A549 (cell line): Measurements from ENCODE around the gene D2HGDH. TPM values are rescaled to one million over a fixed set of nuclear protein-coding genes. Genes with fewer than 3 reads are reported as not detected.

Experiments
- ATAC-seq, 2 experiments: fragments of 200-7000 bp in 1 of 2; fragments of >200 bp in 1 of 2; cut with Nextera tagmentation in 1 of 2; cut with Tn5 transposase in 1 of 2; 3 replicates each; pipeline versions ENCODE4 v1.8.0 to v1.9.1; 2018 to 2020; ENCODE audit warnings: mild to moderate bottlenecking in 1 of 2, moderate library complexity in 1 of 2
- CTCF ChIA-PET: fragments of 300-600 bp; sonication (Branson Sonifier 250); formaldehyde crosslinking; extraction: SDS; loops from one replicate; lab custom pipeline; 2021; ENCODE audit warnings: antibody characterized with exemption, inconsistent platforms; lab: Yijun Ruan, JAX
- POLR2A ChIA-PET: fragments of 350-600 bp; formaldehyde crosslinking; extraction: SDS; loops from one replicate; lab custom pipeline; 2021; ENCODE audit warnings: antibody characterized with exemption, inconsistent platforms; lab: Yijun Ruan, JAX
- DNase-seq, 2 experiments: peaks; one replicate each; pipeline versions ENCODE4 v3.0.0 to v3.0.0-alpha.2; 2011 to 2016; ENCODE audit warnings: low read depth in 1 of 2, low spot score in 1 of 2
- FAIRE-seq: peaks from 2 replicates; lab custom pipeline; 2011; peaks lifted over from hg19 to GRCh38; lab: Jason Lieb, UNC
- H3K27ac ChIP-seq, 2 experiments: fragments of >200 bp; sonication (Bioruptor Twin); formaldehyde crosslinking; 3 replicates each; pipeline ENCODE4 v1.5.1; 2016 to 2017
- H3K4me1 ChIP-seq: fragments of >200 bp; sonication (Bioruptor Twin); formaldehyde crosslinking; 3 replicates; pipeline ENCODE4 v1.6.1; 2016
- H3K4me2 ChIP-seq: fragments of >200 bp; sonication (Bioruptor Twin); formaldehyde crosslinking; 3 replicates; pipeline ENCODE4 v1.6.1; 2016
- H3K4me3 ChIP-seq: fragments of >200 bp; sonication (Bioruptor Twin); formaldehyde crosslinking; 3 replicates; pipeline ENCODE4 v1.5.1; 2016
- H3K9me3 ChIP-seq: fragments of >200 bp; sonication (Bioruptor Twin); formaldehyde crosslinking; 3 replicates; pipeline ENCODE4 v1.6.1; 2016
- BCL3 ChIP-seq: fragments of >200 bp; sonication (Bioruptor Twin); formaldehyde crosslinking; IDR thresholded peaks from 3 replicates; pipeline ENCODE4 v1.6.1; 2016
- BHLHE40 ChIP-seq: IDR thresholded peaks from 2 replicates; pipeline ENCODE4 v1.6.1; 2012; ENCODE audit warnings: low read depth, low read length, inconsistent platforms
- CHD4 ChIP-seq: fragments of 200-600 bp; sonication (generic); IDR thresholded peaks from 2 replicates; pipeline ENCODE4 v1.6.1; 2016; ENCODE audit warnings: antibody characterized with exemption, mild to moderate bottlenecking, borderline replicate concordance
- CTCF ChIP-seq: fragments of >200 bp; sonication (Bioruptor Twin); formaldehyde crosslinking; IDR thresholded peaks from 3 replicates; pipeline ENCODE4 v1.5.1; 2016
- E2F6 ChIP-seq: IDR thresholded peaks from 2 replicates; pipeline ENCODE4 v1.6.1; 2012; ENCODE audit warnings: low read depth, borderline replicate concordance
- EHMT2 ChIP-seq: fragments of 200-600 bp; sonication (generic); IDR thresholded peaks from 2 replicates; pipeline ENCODE4 v1.6.1; 2016; ENCODE audit warnings: antibody characterized with exemption, low read depth, mild to moderate bottlenecking, moderate library complexity
- FOSB ChIP-seq: fragments of 250-450 bp; sonication (Bioruptor Pico); IDR thresholded peaks from 2 replicates; pipeline ENCODE4 v1.5.0; 2020; ENCODE audit warnings: mild to moderate bottlenecking, moderate library complexity
- HEYL ChIP-seq: fragments of 250-450 bp; sonication (Bioruptor Pico); IDR thresholded peaks from 2 replicates; pipeline ENCODE4 v1.8.0; 2021; ENCODE audit warnings: mild to moderate bottlenecking, moderate library complexity
- HOXB13 ChIP-seq: fragments of 250-450 bp; sonication (Bioruptor Pico); IDR thresholded peaks from 2 replicates; pipeline ENCODE4 v1.5.0; 2020; ENCODE audit warnings: low read depth, mild to moderate bottlenecking, moderate library complexity
- JUN ChIP-seq, 2 experiments: fragments of >200 bp; sonication (Bioruptor Twin); formaldehyde crosslinking; IDR thresholded peaks; 2 replicates in 1 of 2; 3 replicates in 1 of 2; pipeline ENCODE4 v1.6.1; 2016 to 2017
- KDM5A ChIP-seq: fragments of 200-600 bp; sonication (generic); IDR thresholded peaks from 2 replicates; pipeline ENCODE4 v1.6.1; 2016; ENCODE audit warnings: antibody characterized with exemption, mild to moderate bottlenecking
- MAFK ChIP-seq: fragments of 450-650 bp; IDR thresholded peaks from 2 replicates; pipeline ENCODE4 v1.6.1; 2014; ENCODE audit not compliant: partially characterized antibody
- MAX ChIP-seq: IDR thresholded peaks from 2 replicates; pipeline ENCODE4 v1.6.1; 2012
- MYC ChIP-seq: IDR thresholded peaks from 2 replicates; pipeline ENCODE4 v1.6.1; 2012; ENCODE audit warnings: mild to moderate bottlenecking, inconsistent platforms, low read length, improper control_type of control experiment, borderline replicate concordance
- NFE2L2 ChIP-seq: fragments of 150-350 bp; conservative IDR thresholded peaks from 2 replicates; pipeline ENCODE4 v1.6.1; 2014; ENCODE audit warnings: low read length
- PBX3 ChIP-seq: IDR thresholded peaks from 2 replicates; pipeline ENCODE4 v1.6.1; 2012
- PHF8 ChIP-seq: fragments of 200-600 bp; sonication (generic); IDR thresholded peaks from 2 replicates; pipeline ENCODE4 v1.6.1; 2016; ENCODE audit warnings: low read depth, mild to moderate bottlenecking, antibody characterized with exemption, moderate library complexity, borderline replicate concordance
- RAD21 ChIP-seq, 2 experiments: fragments of >200 bp in 1 of 2; sonication (Bioruptor Twin) in 1 of 2; formaldehyde crosslinking in 1 of 2; IDR thresholded peaks in 1 of 2; conservative IDR thresholded peaks in 1 of 2; 2 replicates in 1 of 2; 3 replicates in 1 of 2; pipeline ENCODE4 v1.6.1; 2012 to 2018; ENCODE audit warnings: inconsistent platforms in 1 of 2
- RFX5 ChIP-seq: fragments of 450-650 bp; IDR thresholded peaks from 2 replicates; pipeline ENCODE4 v1.7.1; 2014; ENCODE audit warnings: antibody characterized with exemption, mild to moderate bottlenecking, moderate library complexity
- RNF2 ChIP-seq: fragments of 200-600 bp; sonication (generic); IDR thresholded peaks from 2 replicates; pipeline ENCODE4 v1.6.1; 2016; ENCODE audit warnings: low read depth, mild to moderate bottlenecking, antibody characterized with exemption, moderate library complexity, borderline replicate concordance
- SREBF2 ChIP-seq: fragments of 450-650 bp; IDR thresholded peaks from 2 replicates; pipeline ENCODE4 v1.6.1; 2014; ENCODE audit warnings: mild to moderate bottlenecking, moderate library complexity
- TFCP2L1 ChIP-seq: fragments of 250-450 bp; sonication (Bioruptor Pico); IDR thresholded peaks from 2 replicates; pipeline ENCODE4 v1.5.0; 2021; ENCODE audit warnings: mild to moderate bottlenecking
- ZNF302 ChIP-seq: fragments of 250-450 bp; sonication (Bioruptor Pico); IDR thresholded peaks from 2 replicates; pipeline ENCODE4 v1.9.0; 2021; ENCODE audit warnings: inconsistent platforms, mild to moderate bottlenecking, moderate library complexity
- ZSCAN20 ChIP-seq: fragments of 250-450 bp; sonication (Bioruptor Pico); IDR thresholded peaks from 2 replicates; pipeline ENCODE4 v1.8.0; 2022; ENCODE audit warnings: mild to moderate bottlenecking, moderate library complexity
- WGBS: methylation state at CpG from one replicate; pipeline ENCODE4 v1.1.6; 2017; ENCODE audit errors: missing lambda C conversion rate; 5-methylcytosine and 5-hydroxymethylcytosine counted together
- polyA plus RNA-seq, 4 experiments: library from polyadenylated mRNA; depleted of rRNA in 3 of 4; stranded (reverse); fragments of >200 nt; fragmentation: RNase III in 1 of 4; extraction: RNeasy Plus Mini Kit Qiagen cat#74134 plus additional on column Dnase treatment in 1 of 4; gene quantifications; 2 replicates in 3 of 4; 3 replicates in 1 of 4; pipeline ENCODE4 v1.2.3, GENCODE V29; 2011 to 2017

Gene D2HGDH
- polyA plus RNA-seq, 2 of the 4 experiments (the other 2 are of a cell fraction) = 6.5 to 18.5 TPM

- WGBS = 91% methylated on average over 14 of the region's 24 CpGs
- DNase-seq = no peak
- H3K9me3 ChIP-seq = no peaks in the 10 kb centered on the region
- H3K4me2 ChIP-seq = no peak overlapping the region
- CTCF ChIA-PET = no interaction called here
- H3K4me3 ChIP-seq = no peak overlapping the region
- no peak for ATAC-seq
- TF ChIP-seq BHLHE40 (no peak), PBX3 (no peak), RAD21 (conservative IDR thresholded peaks at IDR 0.05 in 1 of 2, IDR thresholded peaks at IDR 0.05 in 1 of 2) (no peak), MYC (no peak), CHD4 (no peak), PHF8 (no peak), FOSB (CRISPR knock-in tag) (no peak), HEYL (CRISPR knock-in tag) (no peak), TFCP2L1 (CRISPR knock-in tag) (no peak), ZSCAN20 (CRISPR knock-in tag) (no peak), CTCF (no peak), EHMT2 (no peak), SREBF2 (no peak), E2F6 (no peak), BCL3 (no peak), MAFK (no peak), JUN (IDR thresholded peaks at IDR 0.05) (no peak)
- no peak for FAIRE-seq
- POLR2A ChIA-PET = no interaction called here
- H3K4me1 ChIP-seq = no peaks in the 10 kb centered on the region
- no peak overlapping the region for H3K27ac ChIP-seq
Measured at GRCh38 chr2:241744028-241744754, 9.8 kb downstream of the D2HGDH start.

- ChIA-PET POLR2A (no interaction called here), CTCF (no interaction called here)
- no peak overlapping the region for H3K4me3 ChIP-seq
- no peak overlapping the region for H3K27ac ChIP-seq
- FAIRE-seq = no peak
- DNase-seq = no peak
- no peak for ATAC-seq
- H3K4me1 ChIP-seq = no peaks in the 10 kb centered on the region
- no peaks in the 10 kb centered on the region for H3K9me3 ChIP-seq
- no peak overlapping the region for H3K4me2 ChIP-seq
- TF ChIP-seq NFE2L2 (no peak), RNF2 (no peak), BCL3 (no peak), ZNF302 (CRISPR knock-in tag) (no peak), RFX5 (no peak), MAFK (no peak), KDM5A (no peak), MYC (no peak), MAX (no peak), HOXB13 (CRISPR knock-in tag) (no peak), PHF8 (no peak)
- TF ChIP-seq, all 56 proteins: peak for 0
- WGBS = 96% methylated on average over 13 of the region's 13 CpGs
Measured at GRCh38 chr2:241745276-241745675, 10.8 kb downstream of the D2HGDH start.
